Gastrocnemius medialis (tissue), 4 donors: ENCODE measurements around the gene QSOX2.

Experiments
- CTCF ChIP-seq, 5 experiments: fragments of 450-650 bp in 3 of 5; fragments of 200-600 bp in 2 of 5; sonication (generic) in 2 of 5; IDR thresholded peaks in 4 of 5; conservative IDR thresholded peaks in 1 of 5; 1 replicate in 4 of 5; 2 replicates in 1 of 5; pipeline ENCODE4 v1.5.1; 2016 to 2019; ENCODE audit warnings: antibody characterized with exemption in 5 of 5, mild to moderate bottlenecking in 3 of 5, moderate library complexity in 3 of 5
- POLR2A ChIP-seq, 2 donors: fragments of 450-650 bp; IDR thresholded peaks; one replicate each; pipeline ENCODE4 v1.6.1; 2017; ENCODE audit warnings: antibody characterized with exemption in 2 of 2, mild to moderate bottlenecking in 2 of 2, moderate library complexity in 2 of 2

GRCh38 chr9:136177224-136177623 is 68.4 kb downstream of the QSOX2 start:
- TF ChIP-seq CTCF (IDR thresholded peaks at IDR 0.05 in 4 of 5, conservative IDR thresholded peaks at IDR 0.05 in 1 of 5), result no peak
- TF ChIP-seq POLR2A (IDR thresholded peaks at IDR 0.05), result no peak
